Body of pancreas (tissue), 4 donors: ENCODE measurements around the gene RBM20. TPM values are rescaled to one million over a fixed set of nuclear protein-coding genes. Genes with fewer than 3 reads are reported as not detected.

Source experiments
- ATAC-seq: fragments of 150-250 bp; one replicate; pipeline ENCODE4 v1.9.1; 2016
- DNase-seq, 4 donors: peaks; one replicate each; pipeline ENCODE4 v3.0.0-alpha.2; 2019
- H3K27ac ChIP-seq, 4 donors: fragments of 200-600 bp; sonication (generic); 1 replicate in 3 of 4; 2 replicates in 1 of 4; pipeline versions ENCODE4 v1.5.1 to v1.6.1; 2016 to 2019; ENCODE audit warnings: mild to moderate bottlenecking in 1 of 4, mixed read lengths in 1 of 4, moderate library complexity in 1 of 4
- H3K27me3 ChIP-seq, 2 donors: fragments of 200-600 bp; sonication (generic); one replicate each; pipeline ENCODE4 v1.6.0; 2016; ENCODE audit warnings: mild to moderate bottlenecking in 1 of 2
- H3K36me3 ChIP-seq, 2 donors: fragments of 200-600 bp; sonication (generic); replicated peaks in 1 of 2; 2 replicates each; pipeline ENCODE4 v1.5.1; 2016; ENCODE audit warnings: low read depth in 2 of 2; ENCODE audit not compliant: insufficient read depth in 1 of 2
- H3K4me1 ChIP-seq: fragments of 200-600 bp; sonication (generic); one replicate; pipeline ENCODE4 v1.6.0; 2016
- H3K4me3 ChIP-seq, 2 donors: fragments of 200-600 bp; sonication (generic); 1 replicate in 1 of 2; 2 replicates in 1 of 2; pipeline ENCODE4 v1.5.1; 2016 to 2019
- H3K9me3 ChIP-seq, 3 donors: fragments of 200-600 bp; sonication (generic); 1 replicate in 2 of 3; 2 replicates in 1 of 3; pipeline ENCODE4 v1.5.1; 2016
- CTCF ChIP-seq, 7 experiments: fragments of 450-650 bp in 4 of 7; fragments of 200-600 bp in 3 of 7; sonication (generic) in 3 of 7; IDR thresholded peaks; one replicate each; pipeline ENCODE4 v1.5.1; 2016 to 2019; ENCODE audit warnings: antibody characterized with exemption in 7 of 7
- POLR2A ChIP-seq, 3 donors: fragments of 450-650 bp; IDR thresholded peaks; one replicate each; pipeline ENCODE4 v1.6.1; 2016; ENCODE audit warnings: antibody characterized with exemption in 3 of 3, mild to moderate bottlenecking in 2 of 3
- WGBS, 2 donors: methylation state at CpG; one replicate each; pipeline ENCODE4 v1.1.5; 2017; 5-methylcytosine and 5-hydroxymethylcytosine counted together
- intact Hi-C: fragments of 100-400 bp; cut with DNase I; formaldehyde crosslinking; loops from one replicate; pipeline ENCODE4 v1.15.1; 2023
- total RNA-seq, 2 donors: library from RNA; depleted of rRNA; stranded (reverse); fragments of >200 nt; gene quantifications; one replicate each; pipeline ENCODE4 v1.1.0, GENCODE V29; 2016

RBM20 gene
- total RNA-seq, 2 donors from 2014 or later, result 14.5 to 39.4 TPM

- DNase-seq (no peak), ATAC-seq (no peak)
- Histone ChIP-seq H3K36me3 (no peaks in the 10 kb centered on the region), H3K4me1 (peaks cover 96% of the 10 kb centered on the region), H3K27ac (peak overlapping the region; percentile 92 to 98 (median 96)), H3K4me3 (no peak overlapping the region), H3K9me3 (no peaks in the 10 kb centered on the region), H3K27me3 (no peaks in the 10 kb centered on the region)
- WGBS, 2 donors, result 24% methylated on average over 1 to 2 of the region's 2 CpGs
- intact Hi-C loops, result no loop called here
- TF ChIP-seq POLR2A (IDR thresholded peaks at IDR 0.05) (no peak), CTCF (IDR thresholded peaks at IDR 0.05) (no peak)
Measured at GRCh38 chr10:110845192-110845755, 201.1 kb downstream of the RBM20 start.

GRCh38 chr10:110845756-110846620 is 201.9 kb downstream of the RBM20 start:
- peak; percentile 83 for ATAC-seq

GRCh38 chr10:110847374-110847773 is 203.2 kb downstream of the RBM20 start:
- DNase-seq (no peak), ATAC-seq (no peak)
- Histone ChIP-seq H3K27ac (peak overlapping the region; percentile 92 to 98 (median 96)), H3K4me3 (no peak overlapping the region), H3K9me3 (no peaks in the 10 kb centered on the region), H3K36me3 (no peaks in the 10 kb centered on the region), H3K4me1 (peaks cover 92% of the 10 kb centered on the region), H3K27me3 (no peaks in the 10 kb centered on the region)
- intact Hi-C loops, result no loop called here
- no peak for TF ChIP-seq POLR2A (IDR thresholded peaks at IDR 0.05)
- no peak for TF ChIP-seq CTCF (IDR thresholded peaks at IDR 0.05)
- WGBS, 2 donors, result 61 to 71% methylated on average over 6 of the region's 6 CpGs

More at GRCh38 chr10:110845756-110846620, 201.9 kb downstream of the RBM20 start:
- WGBS, 2 donors, result 8 to 22% methylated on average over 1 to 3 of the region's 3 CpGs
- intact Hi-C loops, result no loop called here
- Histone ChIP-seq H3K27ac (peak overlapping the region; percentile 92 to 98 (median 96)), H3K4me3 (no peak overlapping the region), H3K9me3 (no peaks in the 10 kb centered on the region), H3K27me3 (no peaks in the 10 kb centered on the region), H3K4me1 (peaks cover 93% of the 10 kb centered on the region), H3K36me3 (no peaks in the 10 kb centered on the region)
- DNase-seq, result peak; percentile 93 to 98 (median 96)
- TF ChIP-seq POLR2A (IDR thresholded peaks at IDR 0.05) (peak in 2 of 3 donors; percentile 80 to 82), CTCF (IDR thresholded peaks at IDR 0.05) (no peak)

GRCh38 chr10:110848106-110848505 is 204.0 kb downstream of the RBM20 start:
- DNase-seq (no peak), ATAC-seq (no peak)
- WGBS, 2 donors, result 47 to 57% methylated on average over 2 of the region's 2 CpGs
- Histone ChIP-seq H3K27me3 (no peaks in the 10 kb centered on the region), H3K27ac (peak overlapping the region; percentile 56 to 98 (median 96)), H3K9me3 (no peaks in the 10 kb centered on the region), H3K36me3 (no peaks in the 10 kb centered on the region), H3K4me1 (peaks cover 92% of the 10 kb centered on the region), H3K4me3 (no peak overlapping the region)
- no peak for TF ChIP-seq CTCF (IDR thresholded peaks at IDR 0.05)
- TF ChIP-seq POLR2A (IDR thresholded peaks at IDR 0.05), result peak in 1 of 3 donors; percentile 2
- intact Hi-C loops, result no loop called here
